Glutamatergic neuron (in vitro differentiated cells): ENCODE results near the gene DCTN3. TPM values are rescaled to one million over a fixed set of nuclear protein-coding genes. Genes with fewer than 3 reads are reported as not detected.

Experiments used
- DNase-seq: peaks from one replicate; pipeline ENCODE4 v3.0.0; 2022
- H3K27ac Mint-ChIP-seq: one replicate; pipeline ENCODE4 v1.8.0; 2020; ENCODE audit warnings: mild to moderate bottlenecking, mixed read lengths, inconsistent platforms; ENCODE audit not compliant: unreplicated experiment
- H3K27me3 Mint-ChIP-seq: one replicate; pipeline ENCODE4 v1.8.0; 2020; ENCODE audit warnings: mild to moderate bottlenecking, moderate library complexity, mixed read lengths, inconsistent platforms; ENCODE audit not compliant: unreplicated experiment
- H3K36me3 Mint-ChIP-seq: one replicate; pipeline ENCODE4 v1.8.0; 2020; ENCODE audit warnings: mild to moderate bottlenecking, mixed read lengths, inconsistent platforms; ENCODE audit not compliant: unreplicated experiment
- H3K4me1 Mint-ChIP-seq: one replicate; pipeline ENCODE4 v1.8.0; 2020; ENCODE audit warnings: mild to moderate bottlenecking, low read depth, mixed read lengths, inconsistent platforms; ENCODE audit not compliant: unreplicated experiment
- H3K4me3 Mint-ChIP-seq: one replicate; pipeline ENCODE4 v1.8.0; 2020; ENCODE audit warnings: mild to moderate bottlenecking, mixed read lengths, inconsistent platforms; ENCODE audit not compliant: unreplicated experiment
- H3K9me3 Mint-ChIP-seq: one replicate; pipeline ENCODE4 v1.8.0; 2020; ENCODE audit warnings: mild to moderate bottlenecking, moderate library complexity, mixed read lengths, inconsistent platforms; ENCODE audit not compliant: unreplicated experiment
- CTCF ChIP-seq: fragments of 200-600 bp; sonication (generic); IDR thresholded peaks from one replicate; pipeline ENCODE4 v1.5.0; 2021; ENCODE audit not compliant: partially characterized antibody, unreplicated experiment
- total RNA-seq: library from RNA; stranded (reverse); fragmentation: NEBNext Ultra II Directional; extraction: Animal tissue kit (Norgen Biotek cat#: 25700); gene quantifications from one replicate; pipeline ENCODE4 v1.2.1, GENCODE V29; 2021; ENCODE audit not compliant: unreplicated experiment

DCTN3 gene
- total RNA-seq, 1 donor from 2014 or later, result 119 TPM

- Mint-ChIP-seq H3K4me1 (peaks cover 18% of the 10 kb centered on the region), H3K27ac (no peak overlapping the region), H3K36me3 (no peaks in the 10 kb centered on the region), H3K4me3 (no peak overlapping the region), H3K9me3 (peaks cover 2% of the 10 kb centered on the region), H3K27me3 (peaks cover 13% of the 10 kb centered on the region)
- no peak for DNase-seq
- TF ChIP-seq CTCF, result no peak
These were observed 20.7 kb downstream of the DCTN3 start for GRCh38 chr9:34599546-34599945.

- peaks cover 22% of the 10 kb centered on the region for H3K27me3 Mint-ChIP-seq
- no peak overlapping the region for H3K27ac Mint-ChIP-seq
- H3K4me3 Mint-ChIP-seq, result no peak overlapping the region
- no peaks in the 10 kb centered on the region for H3K36me3 Mint-ChIP-seq
- peaks cover 7% of the 10 kb centered on the region for H3K9me3 Mint-ChIP-seq
- peaks cover 17% of the 10 kb centered on the region for H3K4me1 Mint-ChIP-seq
- no peak for TF ChIP-seq CTCF
- no peak for DNase-seq
These were observed 26.1 kb downstream of the DCTN3 start for GRCh38 chr9:34594177-34594576.

GRCh38 chr9:34592895-34593601 is 27.2 kb downstream of the DCTN3 start:
- Mint-ChIP-seq H3K27me3 (peaks cover 28% of the 10 kb centered on the region), H3K9me3 (peaks cover 17% of the 10 kb centered on the region), H3K36me3 (peaks cover 9% of the 10 kb centered on the region), H3K4me3 (peak overlapping the region; percentile 59), H3K27ac (peak overlapping the region; percentile 28), H3K4me1 (peaks cover 21% of the 10 kb centered on the region)
- TF ChIP-seq CTCF, result no peak
- peak; percentile 60 for DNase-seq

- peak; percentile 61 for TF ChIP-seq CTCF
- H3K36me3 Mint-ChIP-seq, result peaks cover 9% of the 10 kb centered on the region
- peaks cover 20% of the 10 kb centered on the region for H3K9me3 Mint-ChIP-seq
- peak overlapping the region; percentile 63 for H3K27ac Mint-ChIP-seq
- no peak for DNase-seq
- peak overlapping the region; percentile 39 for H3K4me3 Mint-ChIP-seq
- peaks cover 22% of the 10 kb centered on the region for H3K4me1 Mint-ChIP-seq
- peaks cover 32% of the 10 kb centered on the region for H3K27me3 Mint-ChIP-seq
These were observed 28.1 kb downstream of the DCTN3 start for GRCh38 chr9:34591917-34592866.
